ENCODE results near the gene CFAP119.

DNA sequence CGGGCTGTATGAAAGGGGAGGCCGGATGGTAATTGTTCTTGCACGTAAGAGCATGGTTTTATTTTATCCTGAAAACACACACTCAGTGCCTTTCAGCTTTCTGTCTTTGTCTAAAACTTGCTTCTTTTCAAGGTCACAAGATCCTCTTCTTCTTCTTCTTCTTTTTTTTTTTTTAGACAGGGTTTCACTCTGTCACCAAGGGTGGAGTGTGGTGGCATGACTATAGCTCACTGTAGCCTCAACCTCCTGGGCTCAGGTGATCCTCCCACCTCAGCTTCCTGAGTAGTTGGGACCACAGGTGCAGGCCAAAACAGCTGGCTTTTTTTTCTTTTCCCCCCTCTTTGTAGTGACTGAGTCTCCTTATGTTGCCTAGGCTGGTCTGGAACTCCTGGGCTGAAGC lies 41.1 kb upstream of the CFAP119 start:
- TF ChIP-seq CTCF (IDR thresholded peaks at IDR 0.05; ENCODE audit: insufficient read depth, low read length) (no peak), POLR2AphosphoS5 (IDR thresholded peaks at IDR 0.05; ENCODE audit: low read depth) (no peak), GABPA (IDR thresholded peaks at IDR 0.05; ENCODE audit: low read depth) (no peak), SPI1 (IDR thresholded peaks at IDR 0.05; ENCODE audit: borderline replicate concordance, low read depth) (no peak)
- TF ChIP-seq, protein P1, sequence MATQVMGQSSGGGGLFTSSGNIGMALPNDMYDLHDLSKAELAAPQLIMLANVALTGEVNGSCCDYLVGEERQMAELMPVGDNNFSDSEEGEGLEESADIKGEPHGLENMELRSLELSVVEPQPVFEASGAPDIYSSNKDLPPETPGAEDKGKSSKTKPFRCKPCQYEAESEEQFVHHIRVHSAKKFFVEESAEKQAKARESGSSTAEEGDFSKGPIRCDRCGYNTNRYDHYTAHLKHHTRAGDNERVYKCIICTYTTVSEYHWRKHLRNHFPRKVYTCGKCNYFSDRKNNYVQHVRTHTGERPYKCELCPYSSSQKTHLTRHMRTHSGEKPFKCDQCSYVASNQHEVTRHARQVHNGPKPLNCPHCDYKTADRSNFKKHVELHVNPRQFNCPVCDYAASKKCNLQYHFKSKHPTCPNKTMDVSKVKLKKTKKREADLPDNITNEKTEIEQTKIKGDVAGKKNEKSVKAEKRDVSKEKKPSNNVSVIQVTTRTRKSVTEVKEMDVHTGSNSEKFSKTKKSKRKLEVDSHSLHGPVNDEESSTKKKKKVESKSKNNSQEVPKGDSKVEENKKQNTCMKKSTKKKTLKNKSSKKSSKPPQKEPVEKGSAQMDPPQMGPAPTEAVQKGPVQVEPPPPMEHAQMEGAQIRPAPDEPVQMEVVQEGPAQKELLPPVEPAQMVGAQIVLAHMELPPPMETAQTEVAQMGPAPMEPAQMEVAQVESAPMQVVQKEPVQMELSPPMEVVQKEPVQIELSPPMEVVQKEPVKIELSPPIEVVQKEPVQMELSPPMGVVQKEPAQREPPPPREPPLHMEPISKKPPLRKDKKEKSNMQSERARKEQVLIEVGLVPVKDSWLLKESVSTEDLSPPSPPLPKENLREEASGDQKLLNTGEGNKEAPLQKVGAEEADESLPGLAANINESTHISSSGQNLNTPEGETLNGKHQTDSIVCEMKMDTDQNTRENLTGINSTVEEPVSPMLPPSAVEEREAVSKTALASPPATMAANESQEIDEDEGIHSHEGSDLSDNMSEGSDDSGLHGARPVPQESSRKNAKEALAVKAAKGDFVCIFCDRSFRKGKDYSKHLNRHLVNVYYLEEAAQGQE (IDR thresholded peaks at IDR 0.05; ENCODE audit: insufficient replicate concordance, low read depth): no peak

All from HL-60 (cell line).